GM12864 (cell line): ENCODE data around the gene IPO5.

Experiments used
- DNase-seq: peaks from one replicate; pipeline ENCODE4 v3.0.0-alpha.2; 2011; ENCODE audit warnings: low read depth
- H3K4me3 ChIP-seq: 2 replicates; pipeline ENCODE4 v1.5.1; 2011; ENCODE audit warnings: mild to moderate bottlenecking, low read depth, low read length, control low read depth
- TF ChIP-seq, protein P1 (sequence below): IDR thresholded peaks from 2 replicates; pipeline ENCODE4 v1.5.1; 2011; ENCODE audit warnings: low read depth, mild to moderate bottlenecking, moderate library complexity, low read length, control low read depth, inconsistent platforms; ENCODE audit errors: missing control alignments

IPO5 gene

DNA sequence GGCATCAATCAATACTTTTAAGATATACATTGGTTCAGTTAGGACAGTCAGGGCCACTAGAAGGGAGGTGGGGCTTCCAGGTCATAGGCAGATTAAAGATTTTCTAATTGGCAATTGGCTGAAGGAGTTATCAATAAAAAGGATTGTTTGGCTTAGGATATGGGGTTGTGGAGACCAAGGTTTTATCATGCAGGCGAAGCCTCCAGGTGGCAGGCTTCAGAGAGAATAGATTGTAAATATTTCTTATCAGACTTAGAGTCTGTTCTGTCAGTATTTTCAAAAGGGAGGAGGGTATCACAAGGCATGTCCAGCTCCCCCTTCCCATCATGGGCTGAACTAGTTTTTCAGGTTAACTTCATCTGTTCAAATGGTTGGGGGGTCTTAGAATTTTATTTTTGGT lies 112.0 kb downstream of the IPO5 start:
- no peak for DNase-seq
- TF ChIP-seq, protein P1, sequence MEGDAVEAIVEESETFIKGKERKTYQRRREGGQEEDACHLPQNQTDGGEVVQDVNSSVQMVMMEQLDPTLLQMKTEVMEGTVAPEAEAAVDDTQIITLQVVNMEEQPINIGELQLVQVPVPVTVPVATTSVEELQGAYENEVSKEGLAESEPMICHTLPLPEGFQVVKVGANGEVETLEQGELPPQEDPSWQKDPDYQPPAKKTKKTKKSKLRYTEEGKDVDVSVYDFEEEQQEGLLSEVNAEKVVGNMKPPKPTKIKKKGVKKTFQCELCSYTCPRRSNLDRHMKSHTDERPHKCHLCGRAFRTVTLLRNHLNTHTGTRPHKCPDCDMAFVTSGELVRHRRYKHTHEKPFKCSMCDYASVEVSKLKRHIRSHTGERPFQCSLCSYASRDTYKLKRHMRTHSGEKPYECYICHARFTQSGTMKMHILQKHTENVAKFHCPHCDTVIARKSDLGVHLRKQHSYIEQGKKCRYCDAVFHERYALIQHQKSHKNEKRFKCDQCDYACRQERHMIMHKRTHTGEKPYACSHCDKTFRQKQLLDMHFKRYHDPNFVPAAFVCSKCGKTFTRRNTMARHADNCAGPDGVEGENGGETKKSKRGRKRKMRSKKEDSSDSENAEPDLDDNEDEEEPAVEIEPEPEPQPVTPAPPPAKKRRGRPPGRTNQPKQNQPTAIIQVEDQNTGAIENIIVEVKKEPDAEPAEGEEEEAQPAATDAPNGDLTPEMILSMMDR: no peak
- H3K4me3 ChIP-seq: no peak overlapping the region

DNA sequence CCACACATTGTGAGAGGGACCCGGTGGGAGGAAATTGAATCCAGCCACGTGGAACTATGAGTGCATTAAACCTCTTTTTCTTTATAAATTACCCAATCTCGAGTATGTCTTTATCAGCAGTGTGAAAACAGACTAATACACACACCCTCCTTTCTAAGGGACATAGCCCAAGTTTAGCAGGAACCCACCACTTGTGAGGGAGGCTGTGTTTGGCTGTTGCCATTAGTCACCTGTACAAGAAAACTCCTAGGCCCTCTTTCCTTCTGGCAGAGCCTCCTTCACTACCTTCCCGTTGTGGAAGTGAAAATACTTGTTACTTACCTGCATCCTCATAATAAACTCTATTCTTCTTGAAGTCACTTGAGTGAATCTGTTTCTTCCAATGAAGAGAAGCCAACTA lies 113.2 kb downstream of the IPO5 start:
- DNase-seq: no peak
- H3K4me3 ChIP-seq: no peak overlapping the region
- TF ChIP-seq, protein P1: no peak

DNA sequence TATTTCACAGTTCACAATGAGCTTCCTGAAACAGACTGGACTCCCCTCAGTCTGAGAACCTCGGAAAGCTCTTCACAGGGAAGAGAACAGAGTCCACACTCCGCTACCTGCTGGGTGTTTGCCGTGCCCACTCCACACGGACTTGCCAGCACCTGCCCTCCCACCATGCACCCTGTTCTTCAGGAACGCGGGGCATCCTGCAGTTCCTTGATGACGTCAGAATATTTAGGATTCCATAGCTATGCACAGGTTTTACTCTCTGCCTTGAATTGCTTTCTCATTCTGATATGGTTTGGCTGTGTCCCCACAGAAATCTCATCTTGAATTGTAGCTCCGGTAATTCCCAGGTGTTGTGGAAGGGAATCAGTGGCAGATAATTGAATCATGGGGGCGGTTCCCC lies 115.0 kb downstream of the IPO5 start:
- H3K4me3 ChIP-seq: no peak overlapping the region
- no peak for DNase-seq
- TF ChIP-seq, protein P1: no peak

DNA sequence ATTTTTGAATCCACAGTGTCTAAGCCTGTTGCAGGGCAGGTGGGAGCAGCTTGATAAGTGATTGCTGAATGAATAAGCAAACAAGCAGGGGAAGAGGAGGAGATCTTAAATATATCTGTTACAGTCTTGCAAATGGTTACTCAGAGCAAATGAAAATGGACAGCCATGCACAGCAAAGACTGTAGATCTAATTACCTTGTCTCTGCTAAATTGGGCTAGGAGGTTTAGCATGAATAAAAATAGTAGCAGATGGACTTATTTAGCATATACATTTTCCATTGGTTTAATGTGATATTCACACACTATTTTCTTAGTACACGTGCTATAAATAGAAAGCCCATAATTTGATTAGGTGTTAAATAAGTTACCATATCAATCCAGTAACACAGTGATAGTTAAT lies 116.5 kb downstream of the IPO5 start:
- TF ChIP-seq, protein P1: no peak
- no peak for DNase-seq

DNA sequence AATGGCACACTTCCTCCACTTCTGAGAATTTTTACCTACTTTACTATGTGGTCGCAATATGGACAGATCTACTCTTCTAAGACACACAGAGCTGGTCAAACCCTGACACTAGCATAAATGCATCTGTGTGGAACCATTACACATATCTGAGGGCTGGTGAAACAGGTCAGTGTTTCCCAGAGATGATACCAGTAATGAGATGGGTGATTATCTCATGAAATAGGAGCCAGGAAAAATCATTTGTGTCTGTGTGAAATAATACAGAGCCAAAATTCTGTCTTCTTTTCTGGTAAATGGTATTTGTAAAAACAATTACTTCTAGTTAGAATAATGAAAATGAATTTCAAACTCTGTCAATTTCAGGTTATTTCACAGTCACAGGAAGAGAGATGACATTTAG lies 117.8 kb downstream of the IPO5 start:
- no peak overlapping the region for H3K4me3 ChIP-seq
- DNase-seq: no peak
- TF ChIP-seq, protein P1: no peak

More for the DNA sequence above, 116.5 kb downstream of the IPO5 start:
- no peak overlapping the region for H3K4me3 ChIP-seq

DNA sequence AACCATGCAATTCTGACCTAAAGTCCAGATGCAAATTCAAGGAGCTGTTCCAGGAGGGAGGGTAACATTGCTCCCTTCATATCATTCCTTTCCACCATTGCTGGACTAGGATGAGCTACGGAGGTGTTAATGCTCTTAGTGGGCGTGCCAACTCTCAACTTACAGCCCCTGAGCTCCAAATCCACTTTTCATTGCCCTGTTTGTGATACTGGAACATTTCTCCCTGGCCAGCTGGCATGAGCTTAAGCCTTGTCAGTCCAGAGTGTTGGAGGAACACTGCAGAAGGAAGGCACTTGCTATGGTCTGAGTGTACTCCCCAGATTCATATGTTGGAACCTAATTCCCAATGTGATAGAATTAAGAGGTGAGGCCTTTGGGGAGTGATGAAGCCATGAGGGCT lies 119.0 kb downstream of the IPO5 start:
- DNase-seq: no peak
- no peak overlapping the region for H3K4me3 ChIP-seq
- TF ChIP-seq, protein P1: no peak
